Hematopoietic multipotent progenitor cell treated with erythropoietin and hydrocortisone succinate and interleukin-3 and kit ligand, for 4 days (in vitro differentiated cells): Measurements from ENCODE around the gene TRPM5.
A peak's percentile ranks its signal among the peaks of the same experiment; 100 is the strongest.

Source experiments
- DNase-seq: peaks from one replicate; pipeline ENCODE4 v3.0.0-alpha.2; 2015

The TRPM5 gene

DNA sequence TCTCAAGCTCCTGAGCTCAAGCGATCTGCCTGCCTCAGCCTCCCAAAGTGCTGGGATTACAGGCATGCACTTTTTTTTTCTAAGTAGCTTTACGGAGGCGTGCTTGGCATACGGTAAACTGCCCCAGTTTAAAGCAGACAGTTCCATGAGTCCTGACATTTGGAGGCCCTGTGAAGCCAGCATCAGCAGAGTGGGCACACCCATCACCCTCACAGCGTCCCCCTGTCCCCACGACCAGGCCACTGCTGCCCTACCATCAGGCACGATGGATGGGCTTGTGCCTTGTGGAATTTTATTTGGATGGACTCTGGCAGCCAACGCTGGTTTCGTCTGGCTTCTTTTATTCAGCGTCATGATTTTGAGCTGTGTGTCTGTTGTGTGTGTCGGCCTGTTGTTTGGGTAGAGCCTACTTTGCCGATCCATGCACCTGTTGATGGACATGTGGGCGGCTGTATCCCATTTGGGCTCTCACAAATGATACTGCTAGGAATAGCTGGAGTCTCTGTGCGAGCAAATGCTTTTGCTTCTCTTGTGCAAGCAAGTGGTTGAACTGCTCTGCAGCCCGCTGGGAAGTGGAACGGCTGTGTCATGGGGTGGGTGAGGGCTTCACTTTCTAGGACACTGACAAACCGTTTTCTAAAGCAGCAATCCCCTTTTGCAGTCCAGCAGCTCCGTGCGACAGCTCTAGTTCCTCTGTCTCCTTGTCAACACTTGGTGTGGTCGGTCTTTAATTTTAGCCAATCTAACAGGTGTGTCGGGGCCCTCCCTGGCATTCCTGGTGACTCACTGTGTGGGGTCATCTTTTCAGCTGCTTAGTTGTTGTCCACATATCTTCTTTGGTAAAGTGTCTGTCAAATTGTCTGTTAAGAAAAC is 24.3 kb upstream of the TRPM5 start:
- no peak for DNase-seq

GRCh38 chr11:2467695-2468055 is 23.4 kb upstream of the TRPM5 start:
- no peak for DNase-seq

DNA sequence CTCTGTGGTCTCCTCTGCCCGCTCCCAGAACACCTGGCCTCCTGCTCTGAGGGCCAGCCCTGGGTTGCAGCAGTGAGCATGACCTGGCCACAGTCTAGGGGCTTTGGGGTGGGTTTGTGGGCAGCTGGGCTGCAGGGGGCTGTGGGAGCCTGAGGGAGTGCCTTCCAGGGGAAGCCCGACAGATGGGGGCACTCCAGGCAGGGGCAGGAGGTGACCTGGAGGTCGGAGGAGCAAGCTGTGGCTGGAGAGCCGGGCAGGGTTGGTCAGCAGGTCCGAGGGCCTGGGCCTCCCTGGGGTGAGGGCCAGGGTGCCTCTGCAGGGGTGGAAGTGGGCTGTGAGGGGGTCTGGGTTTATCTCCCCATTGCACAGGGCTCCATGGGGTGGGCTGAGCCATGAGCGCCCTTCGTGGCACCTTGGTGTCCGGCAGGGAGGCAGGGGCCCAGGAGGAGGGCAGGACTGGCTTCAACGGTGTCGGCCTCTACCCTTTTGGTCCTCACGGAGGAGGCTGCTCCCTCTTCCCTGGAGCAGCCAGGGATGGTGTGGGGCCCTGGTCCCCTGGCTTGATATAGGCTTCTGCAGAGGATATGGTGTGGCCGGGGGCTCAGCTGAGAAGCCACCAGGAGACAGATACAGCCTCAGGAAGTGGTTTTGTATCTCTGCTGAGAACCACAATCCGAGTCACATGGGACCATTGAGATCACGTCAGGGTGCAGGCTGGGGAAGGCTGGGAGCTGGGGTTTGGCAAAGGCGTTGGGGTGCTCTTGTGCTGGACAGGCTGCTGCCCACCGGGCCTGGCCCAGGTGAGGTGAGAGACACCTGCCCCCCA is 22.8 kb upstream of the TRPM5 start:
- DNase-seq, result peak; percentile 91

DNA sequence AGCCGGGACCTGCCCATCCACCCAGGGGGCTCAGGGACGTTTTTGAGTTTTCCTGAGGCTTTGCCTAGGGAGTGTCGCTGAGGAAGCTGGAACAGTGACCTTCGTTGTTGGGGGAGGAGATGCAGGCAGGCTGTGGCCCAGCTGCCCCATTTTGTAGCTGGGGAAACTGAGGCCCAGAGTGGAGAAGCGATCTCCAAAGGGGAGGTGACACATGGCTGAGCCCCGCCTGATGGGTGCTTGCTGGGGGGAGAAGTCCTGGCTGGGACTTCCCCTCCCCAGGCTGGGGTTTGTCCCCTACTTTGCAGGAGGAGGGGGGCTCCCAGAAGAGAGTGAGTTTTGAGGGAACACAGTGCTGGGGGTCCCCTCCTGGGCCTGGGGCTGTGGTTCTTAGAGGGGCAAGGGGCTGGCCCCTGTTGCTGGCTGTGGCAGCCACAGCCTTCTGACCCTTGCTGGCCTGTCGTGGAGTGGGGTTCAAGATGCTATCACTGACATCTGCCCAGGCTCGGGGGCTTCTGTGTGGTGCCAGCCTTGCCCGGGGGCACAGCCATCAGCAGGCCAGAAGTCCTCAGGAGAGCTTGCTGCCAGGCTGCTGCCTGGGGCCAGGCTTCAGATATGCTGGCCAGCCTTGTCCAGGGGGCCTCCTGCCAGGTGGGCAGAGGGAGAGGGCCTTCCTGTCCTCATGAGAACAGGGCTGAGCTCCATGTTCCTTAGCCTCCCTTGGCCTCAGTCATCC is 21.9 kb upstream of the TRPM5 start:
- DNase-seq, result no peak

DNA sequence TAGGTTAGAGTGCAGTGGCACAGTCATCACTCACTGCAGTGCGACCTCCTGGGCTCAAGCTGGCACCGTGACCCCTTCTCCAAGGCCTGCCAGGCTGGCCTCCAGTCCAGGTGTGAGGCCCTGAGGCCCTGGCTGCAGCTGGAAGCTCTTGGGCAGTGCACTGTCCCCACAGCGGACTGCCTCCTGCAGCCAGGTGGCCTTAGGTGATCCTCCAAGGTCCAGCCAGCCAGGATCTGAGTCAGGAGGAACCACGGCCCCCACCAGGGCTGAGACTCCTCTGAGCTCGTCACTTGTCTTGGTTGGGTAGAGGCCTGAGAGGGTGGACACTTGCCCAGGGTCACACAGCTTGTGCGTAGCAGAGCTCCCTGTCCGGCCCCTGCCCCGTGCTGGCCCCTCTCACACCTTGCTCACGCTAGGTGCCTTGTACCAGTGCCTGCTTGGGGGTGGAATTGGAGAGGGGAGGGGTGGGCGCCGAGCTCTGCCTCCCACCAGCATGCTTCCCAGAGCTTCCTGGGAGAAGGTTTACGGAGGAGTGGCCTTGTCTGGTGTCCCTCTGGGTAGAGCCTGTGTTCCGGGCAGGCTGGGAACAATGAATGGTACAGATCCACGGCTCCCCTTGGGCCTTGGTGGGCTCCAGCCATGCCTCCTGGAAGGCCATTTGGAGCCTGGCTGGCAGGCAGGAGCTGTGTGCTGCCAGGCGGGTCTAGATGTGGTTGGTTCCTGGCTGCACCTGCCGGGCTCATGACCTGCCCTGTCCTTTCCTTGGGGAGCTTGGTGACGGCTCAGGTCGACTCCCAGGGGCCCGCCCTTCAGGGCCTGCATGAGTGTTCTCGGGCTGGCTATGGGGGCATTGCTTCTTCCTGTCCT is 21.1 kb upstream of the TRPM5 start:
- DNase-seq, result no peak

- DNase-seq, result no peak
Measured at GRCh38 chr11:2464451-2465165, 20.3 kb upstream of the TRPM5 start.

DNA sequence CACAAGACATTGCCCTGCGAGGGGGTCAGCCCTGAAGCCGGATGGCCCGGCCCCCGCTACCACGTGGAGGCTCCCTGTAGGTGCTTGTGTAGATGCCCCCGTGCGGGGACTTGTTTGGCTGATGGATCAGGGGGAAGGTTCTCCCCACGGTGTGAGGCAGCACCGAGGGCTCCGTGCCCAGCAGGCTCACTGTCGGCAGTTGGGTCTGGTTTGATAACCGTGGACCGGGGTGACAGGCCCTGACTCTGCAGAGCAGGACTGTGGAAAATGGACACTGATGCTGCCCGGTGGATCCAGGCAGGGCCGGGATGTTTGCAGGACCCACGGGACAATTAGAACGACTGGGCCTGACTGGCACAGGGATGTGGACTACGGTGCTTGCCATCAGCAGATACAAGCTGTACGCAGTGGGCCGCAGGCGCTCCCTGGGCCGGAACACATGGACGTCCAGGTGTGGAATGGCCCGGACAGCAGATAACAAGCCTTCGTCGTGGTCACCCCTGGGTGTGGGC is 19.5 kb upstream of the TRPM5 start:
- DNase-seq, result no peak

- DNase-seq, result peak; percentile 70
Measured at GRCh38 chr11:2462986-2463765, 18.9 kb upstream of the TRPM5 start.

- DNase-seq, result no peak
Measured at GRCh38 chr11:2462543-2462985, 18.2 kb upstream of the TRPM5 start.

- DNase-seq, result no peak
Measured at GRCh38 chr11:2461956-2462542, 17.7 kb upstream of the TRPM5 start.

DNA sequence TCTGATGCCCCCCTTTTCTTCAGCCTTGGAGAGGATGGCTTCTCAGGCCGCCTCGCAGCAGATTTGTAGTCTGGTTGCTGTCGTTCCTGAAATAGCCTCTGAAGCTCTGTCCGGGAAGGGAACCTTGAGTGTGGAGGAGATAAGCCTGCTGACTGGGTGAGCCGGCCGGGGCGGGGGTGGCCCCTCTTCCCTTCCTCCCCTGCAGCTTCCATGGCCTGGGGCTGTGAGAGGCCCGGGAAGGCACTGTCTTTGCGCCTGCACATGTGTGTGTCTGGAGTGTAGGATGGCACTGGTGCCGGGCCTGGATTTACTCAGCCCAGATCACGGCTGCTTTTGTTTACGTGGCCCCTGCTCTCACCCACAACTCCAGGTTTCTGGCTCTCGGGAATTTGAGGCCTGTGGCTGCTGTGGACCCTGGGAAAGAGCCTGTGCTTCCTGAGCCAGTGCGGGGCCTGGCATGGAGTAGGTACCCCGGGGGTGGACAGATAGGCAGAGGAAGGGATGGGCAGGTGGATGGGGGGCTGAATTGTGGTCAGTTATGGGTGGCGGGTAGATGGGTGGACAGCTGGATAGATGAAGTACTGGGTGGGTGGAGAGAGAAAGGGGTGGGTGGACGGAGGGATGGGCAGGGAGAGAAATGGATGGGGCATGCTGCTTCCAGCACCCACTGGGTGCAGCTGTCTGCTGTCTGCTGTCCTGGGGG is 17.1 kb upstream of the TRPM5 start:
- no peak for DNase-seq

- DNase-seq, result no peak
Measured at GRCh38 chr11:2460540-2461252, 16.4 kb upstream of the TRPM5 start.

GRCh38 chr11:2459796-2460531 is 15.7 kb upstream of the TRPM5 start:
- no peak for DNase-seq

DNA sequence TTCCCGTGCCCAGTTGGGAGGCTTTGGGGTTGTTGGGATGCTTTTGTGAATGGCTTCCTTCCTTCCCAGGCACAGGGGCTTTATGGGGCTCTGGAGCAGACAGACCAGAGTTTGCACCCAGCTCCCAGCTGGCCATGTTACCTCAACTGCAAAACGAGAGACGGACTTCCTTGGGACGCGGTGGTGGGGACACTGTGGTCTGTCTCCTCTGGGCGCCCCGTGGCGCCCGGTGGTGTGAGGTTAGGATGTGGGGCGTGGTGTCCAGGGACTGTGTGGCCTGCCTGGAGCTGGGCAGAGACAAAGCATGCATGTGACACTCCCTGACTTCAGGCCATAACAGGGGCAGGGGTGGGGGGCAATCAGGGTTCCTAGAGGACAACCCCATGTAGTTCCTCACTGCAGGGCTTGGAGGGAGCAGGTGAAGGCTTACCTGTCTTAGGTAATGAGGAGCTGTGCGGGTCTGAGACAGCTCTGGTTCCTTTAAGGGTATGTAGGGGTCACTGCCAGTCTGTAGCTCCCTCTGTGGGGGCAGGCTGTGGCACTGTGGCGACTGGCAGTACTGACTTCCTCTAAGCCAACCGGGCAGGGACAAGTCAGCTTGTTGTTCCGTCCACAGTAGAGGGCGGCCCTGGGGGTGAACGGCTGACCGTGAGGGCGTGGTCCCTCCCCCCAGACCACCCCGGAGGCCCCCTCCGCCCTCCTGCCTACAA is 14.9 kb upstream of the TRPM5 start:
- no peak for DNase-seq

- DNase-seq, result no peak
Measured at GRCh38 chr11:2458321-2458720, 14.0 kb upstream of the TRPM5 start.

- no peak for DNase-seq
Measured at GRCh38 chr11:2453436-2453835, 9.1 kb upstream of the TRPM5 start.

- no peak for DNase-seq
Measured at GRCh38 chr11:2452321-2453012, 8.2 kb upstream of the TRPM5 start.
